ENCODE results near the gene RALY.

RALY gene

GRCh38 chr20:33993576-33994221 lies at the start of gene RALY:
TSS of gene RALY (plus strand) at chr20:33993911. CDS start at chr20:34072075, 78,164 bp downstream.
- TF ChIP-seq ZFX (IDR thresholded peaks at IDR 0.05) (no peak), CTCF (conservative IDR thresholded peaks at IDR 0.05) (no peak)
- peak within 1 kb of the TSS; percentile 87 for H3K27ac ChIP-seq

GRCh38 chr20:33944914-33945313 lies 48.8 kb upstream of the RALY start:
- no peak overlapping the region for H3K27ac ChIP-seq
- TF ChIP-seq ZFX (IDR thresholded peaks at IDR 0.05) (no peak), CTCF (conservative IDR thresholded peaks at IDR 0.05) (no peak)

GRCh38 chr20:33945391-33946081 lies 48.2 kb upstream of the RALY start:
- no peak for TF ChIP-seq CTCF (conservative IDR thresholded peaks at IDR 0.05)
- no peak for TF ChIP-seq ZFX (IDR thresholded peaks at IDR 0.05)
- no peak overlapping the region for H3K27ac ChIP-seq

GRCh38 chr20:33947709-33948295 lies 45.9 kb upstream of the RALY start:
- H3K27ac ChIP-seq, result no peak overlapping the region
- TF ChIP-seq CTCF (conservative IDR thresholded peaks at IDR 0.05), result peak; percentile 87
- TF ChIP-seq ZFX (IDR thresholded peaks at IDR 0.05), result no peak

GRCh38 chr20:33948480-33948879 lies 45.2 kb upstream of the RALY start:
- H3K27ac ChIP-seq, result no peak overlapping the region
- TF ChIP-seq ZFX (IDR thresholded peaks at IDR 0.05) (no peak), CTCF (conservative IDR thresholded peaks at IDR 0.05) (no peak)

GRCh38 chr20:33951171-33951570 lies 42.5 kb upstream of the RALY start:
- TF ChIP-seq ZFX (IDR thresholded peaks at IDR 0.05), result no peak
- TF ChIP-seq CTCF (conservative IDR thresholded peaks at IDR 0.05), result no peak
- H3K27ac ChIP-seq, result no peak overlapping the region

GRCh38 chr20:33954504-33954903 lies 39.2 kb upstream of the RALY start:
- H3K27ac ChIP-seq, result no peak overlapping the region
- TF ChIP-seq CTCF (conservative IDR thresholded peaks at IDR 0.05) (no peak), ZFX (IDR thresholded peaks at IDR 0.05) (no peak)

Measured in C4-2B (cell line).